Psoas muscle (tissue), 8 donors: Measurements from ENCODE around the gene SH3PXD2B. TPM values are rescaled to one million over a fixed set of nuclear protein-coding genes. Genes with fewer than 3 reads are reported as not detected.
A peak's percentile ranks its signal among the peaks of the same experiment; 100 is the strongest.

ENCODE experiments used
- ATAC-seq, 4 donors: fragments of 200-7000 bp; cut with Tn5 transposase; one replicate each; pipeline ENCODE4 v1.9.1; 2020; ENCODE audit warnings: moderate library complexity in 3 of 4, mild to moderate bottlenecking in 2 of 4
- DNase-seq, 2 donors: peaks; one replicate each; pipeline ENCODE4 v3.0.0-alpha.2; 2020
- H3K27ac ChIP-seq: fragments of 200-600 bp; one replicate; pipeline ENCODE4 v1.8.0; 2022
- H3K27me3 ChIP-seq, 3 donors: fragments of 200-600 bp in 1 of 3; one replicate each; pipeline versions ENCODE4 v1.6.1 to v1.8.0; 2013 to 2022; ENCODE audit warnings: low read length in 2 of 3, mild to moderate bottlenecking in 2 of 3, moderate library complexity in 1 of 3; ENCODE audit not compliant: insufficient read depth in 3 of 3
- H3K36me3 ChIP-seq, 2 donors: fragments of 200-600 bp in 1 of 2; one replicate each; pipeline versions ENCODE4 v1.6.1 to v1.8.0; 2013 to 2022; ENCODE audit warnings: low read depth in 1 of 2, mild to moderate bottlenecking in 1 of 2, moderate library complexity in 1 of 2; ENCODE audit not compliant: insufficient read depth in 1 of 2
- H3K4me1 ChIP-seq: fragments of 200-600 bp; one replicate; pipeline ENCODE4 v1.8.0; 2022
- H3K4me3 ChIP-seq: fragments of 200-600 bp; one replicate; pipeline ENCODE4 v1.8.0; 2022; ENCODE audit warnings: mild to moderate bottlenecking
- H3K9me3 ChIP-seq: fragments of 200-600 bp; one replicate; pipeline ENCODE4 v1.8.0; 2022
- CTCF ChIP-seq: fragments of 200-600 bp; IDR thresholded peaks from one replicate; pipeline ENCODE4 v1.8.0; 2022; ENCODE audit warnings: antibody characterized with exemption
- WGBS, 3 donors: extraction: QIAGEN DNeasy Blood & Tissue Kit; methylation state at CpG; one replicate each; pipeline versions ENCODE4 v1.1.6 to v1.1.7; 2013; 5-methylcytosine and 5-hydroxymethylcytosine counted together
- intact Hi-C, 2 donors: fragments of 100-400 bp; cut with DNase I; formaldehyde crosslinking; loops; one replicate each; pipeline versions ENCODE4 v1.11.0 to v1.14.2; 2022
- polyA plus RNA-seq, 3 donors: library from polyadenylated mRNA; stranded (reverse); fragments of 200-250 nt; gene quantifications; one replicate each; pipeline ENCODE4 v1.2.3, GENCODE V29; 2013
- total RNA-seq, 4 donors: library from RNA; stranded (reverse); fragmentation: NEBNext Ultra II Directional in 2 of 4; extraction: Animal tissue kit (Norgen Biotek cat#: 25700) in 2 of 4; gene quantifications; one replicate each; pipeline versions ENCODE4 v1.2.1 to v1.2.4, GENCODE V29; 2021 to 2023
- donor health status: healthy with polysubstance abuse.
- donor health status: DM: no; HTN: no; CAD: no; lungs with moderate emphysema.
- donor health status: Bipolar disorder and iron deficiency.
- donor health status: healthy.
- donor health status: DM: yes; HTN: yes; CAD: no.
- donor health status: DM: no; HTN: no; CAD: no.
- donor health status: DM: no; HTN: no; CAD: no.
- donor health status: DM: yes; HTN: yes; CAD: no.

SH3PXD2B gene
- total and polyA plus RNA-seq, 7 donors, result 0.58 to 5.3 (median 2.5) TPM

DNA sequence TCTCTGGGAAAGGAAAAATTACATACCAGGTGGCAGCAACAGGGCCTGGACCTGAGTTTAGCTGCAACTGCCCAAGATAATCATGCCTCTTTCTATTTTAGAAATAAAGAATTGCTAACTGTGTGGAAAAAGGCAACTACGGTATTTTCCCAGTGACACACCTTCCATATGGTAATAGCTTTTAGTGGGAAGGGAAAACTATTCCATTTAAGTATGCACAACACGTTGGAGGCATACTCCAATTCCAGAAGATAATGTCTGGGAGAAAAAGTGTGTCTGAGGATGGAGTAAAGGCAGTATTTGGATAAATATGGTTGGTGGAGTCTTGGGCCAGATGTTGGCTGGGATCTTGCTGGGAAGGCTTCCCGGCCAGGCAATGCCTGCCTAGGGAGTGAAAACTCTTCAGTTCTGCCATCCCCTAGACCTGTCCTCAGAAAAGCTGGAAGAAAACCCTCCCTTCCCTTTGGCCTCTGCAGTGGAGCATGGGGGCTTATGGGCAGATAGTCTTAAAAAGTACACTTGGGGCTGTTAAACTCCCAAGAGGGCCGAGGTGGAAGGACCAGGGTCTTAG, 40.6 kb downstream of the SH3PXD2B start:
- H3K36me3 ChIP-seq, result no peaks in the 10 kb centered on the region
- no peak overlapping the region for H3K4me3 ChIP-seq
- 74 to 82% (median 77%) methylated on average over 4 of the region's 4 CpGs for WGBS, 3 donors
- no peak for DNase-seq
- no peak for ATAC-seq
- TF ChIP-seq CTCF, result no peak
- intact Hi-C loops, result no loop called here
- no peaks in the 10 kb centered on the region for H3K27me3 ChIP-seq
- H3K9me3 ChIP-seq, result no peaks in the 10 kb centered on the region
- H3K4me1 ChIP-seq, result no peaks in the 10 kb centered on the region
- H3K27ac ChIP-seq, result peak overlapping the region; percentile 32

DNA sequence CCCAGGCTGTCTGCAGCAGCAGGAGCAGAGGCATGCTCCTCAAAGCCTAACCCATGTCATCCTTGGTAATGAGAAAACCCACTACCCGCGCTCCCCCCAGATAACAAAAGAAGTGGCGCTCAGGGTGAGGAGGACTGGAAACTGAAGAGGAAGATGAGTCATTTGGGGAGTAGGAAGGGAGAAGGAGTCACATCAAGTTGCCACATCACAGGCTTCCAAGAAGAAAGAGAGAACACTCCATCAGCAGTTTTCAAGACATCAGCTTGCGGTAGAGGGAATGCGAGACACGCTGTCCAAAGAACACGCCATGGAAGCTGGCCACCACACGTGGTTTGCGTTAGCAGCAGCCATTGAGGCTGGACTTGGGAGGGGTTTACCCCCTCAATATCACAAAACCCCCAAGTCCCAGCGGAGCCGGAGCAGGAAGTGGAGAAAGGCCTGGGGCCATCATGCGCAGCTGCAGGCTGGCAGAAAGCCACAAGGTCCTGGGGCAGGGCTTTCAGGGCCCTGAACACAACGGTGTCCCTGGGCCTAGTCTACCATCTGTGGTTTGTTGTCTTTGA, 41.5 kb downstream of the SH3PXD2B start:
- no peaks in the 10 kb centered on the region for H3K4me1 ChIP-seq
- no peaks in the 10 kb centered on the region for H3K27me3 ChIP-seq
- ATAC-seq (peak; percentile 44 to 81 (median 74)), DNase-seq (peak; percentile 93 to 96)
- no peaks in the 10 kb centered on the region for H3K9me3 ChIP-seq
- TF ChIP-seq CTCF, result no peak
- intact Hi-C loops, result no loop called here
- H3K27ac ChIP-seq, result peak overlapping the region; percentile 32
- no peaks in the 10 kb centered on the region for H3K36me3 ChIP-seq
- no peak overlapping the region for H3K4me3 ChIP-seq
- 61 to 69% (median 68%) methylated on average over 13 of the region's 13 CpGs for WGBS, 3 donors

DNA sequence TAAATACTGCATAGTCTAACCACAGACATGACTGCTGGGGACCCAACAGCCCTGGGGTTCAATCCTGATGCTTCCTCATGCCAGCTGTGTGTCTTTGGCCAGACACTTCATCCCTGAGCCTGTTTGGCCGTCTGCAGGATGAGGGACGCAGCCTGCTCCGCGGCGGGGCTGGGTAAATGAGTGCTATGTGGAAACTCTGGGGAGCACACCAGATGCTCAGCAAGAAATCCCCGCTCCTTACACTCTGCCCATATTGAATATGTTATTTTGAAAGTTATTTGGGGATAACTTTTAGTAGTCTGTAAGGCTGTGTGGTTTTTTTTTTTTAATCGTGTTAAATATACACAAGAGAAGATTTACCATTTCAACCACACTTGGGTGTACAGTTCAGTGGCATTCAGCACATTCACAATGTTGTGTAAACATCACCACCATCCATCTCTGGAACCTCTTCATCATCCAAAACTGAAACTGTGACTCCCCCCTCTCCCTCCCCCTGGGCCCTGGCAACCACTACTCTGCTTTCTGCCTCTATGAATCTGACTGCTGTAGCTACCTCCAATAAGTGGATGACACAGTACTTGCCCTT, 42.7 kb downstream of the SH3PXD2B start:
- Histone ChIP-seq H3K4me1 (no peaks in the 10 kb centered on the region), H3K27ac (peak overlapping the region; percentile 4)
- ATAC-seq, result peak in 1 of 4 donors; percentile 33

DNA sequence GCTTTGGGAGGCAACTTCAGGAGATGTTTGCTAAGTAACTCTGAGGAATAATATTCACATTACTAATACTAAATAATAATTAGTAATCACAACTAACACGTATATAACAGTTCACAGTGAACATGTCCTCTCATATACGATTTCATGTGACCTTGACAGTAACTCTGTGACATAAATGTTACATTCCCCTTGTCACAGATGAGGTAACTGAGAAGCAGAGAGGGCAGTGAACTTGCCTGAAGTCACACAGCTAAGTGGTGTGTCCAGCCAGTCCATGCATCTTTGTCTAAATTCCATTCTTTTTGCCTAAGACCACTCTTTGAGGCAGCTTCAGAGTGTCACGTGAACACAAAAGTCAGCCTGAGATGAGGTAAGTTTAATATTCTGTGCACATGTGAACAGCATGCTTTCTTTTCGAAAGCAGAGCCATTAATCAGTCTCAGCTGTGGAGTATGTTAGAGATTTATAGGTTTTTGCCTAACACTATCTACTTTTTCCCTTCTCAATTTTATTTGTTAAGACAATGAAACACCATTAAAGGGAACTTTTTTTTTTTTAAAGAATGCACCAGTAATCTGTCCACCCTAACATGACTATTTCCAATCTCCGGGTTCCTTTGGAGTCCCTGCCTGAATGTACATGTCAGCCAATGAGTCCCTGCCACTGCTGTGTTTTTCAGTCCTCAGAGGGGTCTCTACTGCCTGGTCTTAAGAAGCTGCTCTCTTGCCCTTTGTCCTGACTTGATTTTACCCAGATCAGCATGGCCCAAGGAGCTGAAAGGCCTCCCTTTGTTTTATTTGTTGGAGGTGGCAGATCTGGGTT, 43.5 kb downstream of the SH3PXD2B start:
- Histone ChIP-seq H3K9me3 (no peaks in the 10 kb centered on the region), H3K4me1 (no peaks in the 10 kb centered on the region), H3K27me3 (no peaks in the 10 kb centered on the region), H3K4me3 (no peak overlapping the region), H3K27ac (no peak overlapping the region), H3K36me3 (no peaks in the 10 kb centered on the region)
- 75 to 84% (median 78%) methylated on average over 5 of the region's 5 CpGs for WGBS, 3 donors
- TF ChIP-seq CTCF, result no peak
- no peak for ATAC-seq
- no peak for DNase-seq
- intact Hi-C loops, result no loop called here

More for the DNA sequence above, 42.7 kb downstream of the SH3PXD2B start:
- no peaks in the 10 kb centered on the region for H3K9me3 ChIP-seq
- intact Hi-C loops, result no loop called here
- no peak overlapping the region for H3K4me3 ChIP-seq
- no peak for TF ChIP-seq CTCF
- H3K36me3 ChIP-seq, result no peaks in the 10 kb centered on the region
- no peaks in the 10 kb centered on the region for H3K27me3 ChIP-seq
- DNase-seq, result peak in 1 of 2 donors; percentile 70
- 42 to 58% (median 51%) methylated on average over 7 of the region's 7 CpGs for WGBS, 3 donors
